ENCODE data around the gene TTC7B.

DNA sequence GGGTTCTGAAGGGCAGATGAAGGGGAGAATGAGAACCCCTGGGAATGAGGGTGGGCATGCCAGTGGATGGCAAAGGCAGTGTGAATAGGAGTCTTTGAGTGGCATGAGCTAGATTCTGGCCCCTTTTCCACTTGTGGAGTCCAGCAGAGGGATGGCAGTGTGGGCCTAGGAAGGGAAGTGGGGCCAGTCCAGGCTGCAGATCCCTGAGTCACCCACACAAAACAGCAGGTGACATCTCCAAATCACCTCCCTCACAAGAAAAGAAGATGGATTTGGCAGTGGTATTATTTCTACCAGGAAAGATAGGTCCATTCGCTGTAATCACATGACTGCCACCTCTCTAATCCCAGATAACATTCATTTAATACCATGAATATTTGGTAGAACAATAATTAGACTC is 151.3 kb downstream of the TTC7B start:
- TF ChIP-seq, protein P1, sequence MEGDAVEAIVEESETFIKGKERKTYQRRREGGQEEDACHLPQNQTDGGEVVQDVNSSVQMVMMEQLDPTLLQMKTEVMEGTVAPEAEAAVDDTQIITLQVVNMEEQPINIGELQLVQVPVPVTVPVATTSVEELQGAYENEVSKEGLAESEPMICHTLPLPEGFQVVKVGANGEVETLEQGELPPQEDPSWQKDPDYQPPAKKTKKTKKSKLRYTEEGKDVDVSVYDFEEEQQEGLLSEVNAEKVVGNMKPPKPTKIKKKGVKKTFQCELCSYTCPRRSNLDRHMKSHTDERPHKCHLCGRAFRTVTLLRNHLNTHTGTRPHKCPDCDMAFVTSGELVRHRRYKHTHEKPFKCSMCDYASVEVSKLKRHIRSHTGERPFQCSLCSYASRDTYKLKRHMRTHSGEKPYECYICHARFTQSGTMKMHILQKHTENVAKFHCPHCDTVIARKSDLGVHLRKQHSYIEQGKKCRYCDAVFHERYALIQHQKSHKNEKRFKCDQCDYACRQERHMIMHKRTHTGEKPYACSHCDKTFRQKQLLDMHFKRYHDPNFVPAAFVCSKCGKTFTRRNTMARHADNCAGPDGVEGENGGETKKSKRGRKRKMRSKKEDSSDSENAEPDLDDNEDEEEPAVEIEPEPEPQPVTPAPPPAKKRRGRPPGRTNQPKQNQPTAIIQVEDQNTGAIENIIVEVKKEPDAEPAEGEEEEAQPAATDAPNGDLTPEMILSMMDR (IDR thresholded peaks at IDR 0.05; ENCODE audit: borderline replicate concordance, extremely low read depth, low read length, poor library complexity, severe bottlenecking): no peak
- no peak for TF ChIP-seq EZH2 (IDR thresholded peaks at IDR 0.05; ENCODE audit: borderline replicate concordance, low read depth, low read length, severe bottlenecking)
